ENCODE results near the gene B3GAT2.
A peak's percentile ranks its signal among the peaks of the same experiment; 100 is the strongest.

The B3GAT2 gene

DNA sequence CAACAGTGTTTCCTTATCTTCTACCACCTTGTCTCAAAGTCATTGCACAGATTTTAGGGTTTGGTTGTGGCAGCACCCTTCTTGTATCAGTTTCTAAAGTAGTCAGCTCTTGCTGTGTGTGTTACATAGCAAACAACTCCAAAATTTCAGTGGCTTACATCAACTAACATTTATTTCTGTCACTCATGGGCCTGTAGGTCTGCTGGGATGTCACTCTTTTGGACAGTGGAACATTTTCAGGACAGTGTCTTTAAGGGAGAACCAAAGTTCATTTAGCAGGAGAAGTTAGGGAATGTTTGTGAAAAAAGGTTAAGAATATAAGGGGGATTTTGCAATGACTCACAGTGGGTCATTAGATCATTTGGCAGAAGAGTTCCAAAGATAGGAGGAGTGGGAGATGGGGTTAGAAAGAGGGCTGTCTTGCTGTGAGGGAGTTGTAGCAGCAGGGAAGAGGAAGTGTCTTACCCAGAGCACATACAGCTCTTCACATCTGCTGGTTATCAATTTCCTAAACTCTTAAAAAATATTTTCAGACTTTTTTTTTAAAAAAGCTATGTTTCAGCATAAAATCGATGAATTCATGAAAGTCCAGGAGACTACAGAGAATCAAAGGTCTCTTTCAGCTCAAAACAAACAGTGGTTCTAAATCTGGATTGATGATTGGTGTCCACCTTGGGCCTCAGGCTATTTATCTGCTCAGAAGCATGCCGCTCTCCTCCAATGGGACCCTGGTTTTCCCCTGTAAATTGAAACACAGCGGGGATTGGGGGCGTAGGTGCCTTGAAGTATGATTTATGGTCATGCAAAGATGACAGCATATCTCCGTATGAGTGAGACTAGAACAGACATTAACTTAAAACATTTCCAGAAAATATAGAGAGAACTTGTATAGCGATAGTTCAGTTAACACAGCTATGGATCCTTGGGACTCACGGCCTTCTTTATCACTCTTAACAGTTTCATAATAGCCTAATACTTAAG is 117.3 kb downstream of the B3GAT2 start:
- DNase-seq = peak; percentile 23

DNA sequence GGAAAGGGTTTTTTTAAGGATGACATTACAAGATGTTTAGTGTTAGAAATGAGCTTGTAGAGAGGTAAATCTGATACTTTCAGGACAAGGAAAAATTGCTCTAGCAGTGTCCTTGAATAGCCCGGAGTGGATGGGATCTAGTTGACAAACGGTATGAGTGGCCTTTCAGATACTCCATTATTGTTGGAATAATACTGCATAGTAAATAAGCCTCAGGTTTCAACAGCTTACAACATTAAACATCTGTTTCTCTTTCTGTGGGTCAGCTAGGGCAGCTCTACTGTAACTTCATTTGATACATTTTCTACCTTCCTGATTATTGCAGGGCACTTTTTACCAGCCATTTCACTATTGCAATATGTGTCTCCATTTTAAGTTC is 118.0 kb downstream of the B3GAT2 start:
- no peak for DNase-seq

DNA sequence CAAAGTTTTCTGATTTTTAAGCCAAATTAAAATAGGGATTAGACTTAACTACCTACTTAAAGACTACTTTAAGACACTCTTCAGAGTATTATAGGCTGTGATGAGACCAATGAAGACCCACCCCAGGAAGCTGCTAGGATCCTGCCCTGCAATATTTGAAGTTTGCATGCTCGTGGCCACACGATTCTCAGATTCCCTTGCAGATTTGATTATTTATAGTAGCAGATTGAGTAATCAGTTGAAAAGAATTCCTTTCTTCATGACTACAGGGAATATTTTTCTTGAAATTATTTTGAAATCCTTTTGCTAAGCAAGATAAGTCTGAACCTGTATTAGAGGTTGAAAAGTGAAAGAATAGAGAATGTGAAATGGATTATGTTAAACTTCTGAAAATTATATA is 122.3 kb downstream of the B3GAT2 start:
- no peak for DNase-seq

DNA sequence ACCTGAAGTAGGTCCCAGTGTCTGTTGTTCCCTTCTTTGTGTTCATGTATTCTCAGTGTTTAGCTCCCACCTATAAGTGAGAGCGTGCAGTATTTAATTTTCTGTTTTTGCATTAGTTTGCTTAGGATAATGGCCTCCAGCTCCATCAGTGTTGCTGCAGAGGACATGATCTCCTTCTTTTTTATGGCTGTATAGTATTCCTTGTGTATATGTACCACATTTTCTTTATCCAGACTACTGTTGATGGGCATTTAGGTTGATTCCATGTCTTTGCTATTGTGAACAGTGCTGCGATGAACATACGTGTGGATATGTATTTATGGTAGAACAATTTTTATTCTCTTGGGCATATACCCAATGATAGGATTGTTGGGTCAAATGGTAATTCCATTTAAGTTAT is 125.4 kb downstream of the B3GAT2 start:
- no peak for DNase-seq

DNA sequence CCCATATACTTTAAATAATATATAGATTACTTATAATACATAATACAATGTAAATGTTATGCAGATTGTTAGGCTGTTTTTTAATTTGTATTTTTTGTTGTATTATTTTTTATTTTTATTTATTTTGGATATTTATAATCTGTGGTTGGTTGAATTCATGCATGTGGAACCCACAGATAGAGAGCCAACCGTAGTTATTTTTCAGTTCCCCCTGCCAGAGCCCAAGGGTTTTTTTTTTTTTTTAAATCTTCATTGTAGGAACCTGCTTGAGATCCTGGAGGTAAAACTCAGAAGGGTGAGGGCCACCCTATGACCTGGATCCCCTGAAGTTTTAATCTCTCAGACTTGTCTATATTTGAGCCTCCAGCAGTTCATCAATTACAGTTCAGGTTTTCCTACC is 133.2 kb downstream of the B3GAT2 start:
- DNase-seq = no peak

DNA sequence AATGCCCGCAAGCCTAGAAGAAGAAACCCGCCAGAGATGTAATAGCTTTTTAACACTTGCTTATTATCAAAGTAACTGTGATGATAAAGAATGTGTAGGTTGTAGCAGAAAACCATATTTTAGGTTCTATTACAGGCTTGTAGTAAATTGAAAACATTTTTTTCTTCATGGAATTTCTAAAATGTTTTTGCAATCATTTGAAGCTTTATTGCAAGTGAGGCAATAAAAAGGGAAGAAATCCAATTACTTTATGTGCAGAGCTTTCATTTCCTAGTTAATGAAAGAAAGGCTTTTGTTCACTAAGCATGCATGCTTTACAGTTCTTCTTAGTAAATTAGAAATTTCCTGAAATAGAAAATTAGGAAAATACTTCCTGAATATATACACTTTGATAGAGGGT is 135.1 kb downstream of the B3GAT2 start:
- DNase-seq = no peak

DNA sequence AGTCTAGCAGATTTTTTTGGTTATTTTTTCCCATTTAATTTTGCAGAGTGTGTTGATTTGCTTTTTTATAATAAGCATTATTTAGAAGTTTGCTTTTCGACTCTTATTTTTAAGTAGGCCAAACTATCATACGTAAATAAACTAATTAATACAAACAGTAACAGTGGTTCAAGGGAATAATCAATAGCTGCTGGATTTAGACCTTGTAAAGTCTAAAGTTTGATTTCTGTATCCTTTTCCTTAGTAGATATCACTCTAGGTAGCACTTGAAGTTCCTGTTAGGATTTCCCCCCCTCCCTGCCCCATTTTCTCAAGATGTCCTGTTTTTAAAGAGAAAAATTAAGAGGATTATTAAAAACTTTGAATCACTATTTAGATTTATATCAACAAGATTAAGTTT is 136.1 kb downstream of the B3GAT2 start:
- DNase-seq = no peak

DNA sequence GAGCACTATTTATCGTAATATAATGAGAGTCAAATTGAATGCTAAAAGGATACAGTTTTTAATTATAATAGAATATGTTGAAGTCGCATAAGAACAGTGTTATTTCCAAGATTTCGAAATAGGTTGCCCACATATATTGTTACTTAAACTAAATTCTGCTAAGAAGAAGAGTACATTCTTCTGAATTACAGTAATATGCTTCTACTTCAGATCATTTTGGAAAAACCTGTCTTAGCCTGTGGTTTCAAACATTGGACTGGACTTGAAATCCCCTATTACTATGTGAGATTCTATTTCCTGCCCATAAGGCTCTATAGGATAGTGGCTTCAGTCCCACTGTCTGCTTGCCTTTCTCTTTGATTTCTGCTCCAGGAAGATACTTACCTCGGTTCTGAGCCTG is 137.2 kb downstream of the B3GAT2 start:
- DNase-seq = peak; percentile 45

DNA sequence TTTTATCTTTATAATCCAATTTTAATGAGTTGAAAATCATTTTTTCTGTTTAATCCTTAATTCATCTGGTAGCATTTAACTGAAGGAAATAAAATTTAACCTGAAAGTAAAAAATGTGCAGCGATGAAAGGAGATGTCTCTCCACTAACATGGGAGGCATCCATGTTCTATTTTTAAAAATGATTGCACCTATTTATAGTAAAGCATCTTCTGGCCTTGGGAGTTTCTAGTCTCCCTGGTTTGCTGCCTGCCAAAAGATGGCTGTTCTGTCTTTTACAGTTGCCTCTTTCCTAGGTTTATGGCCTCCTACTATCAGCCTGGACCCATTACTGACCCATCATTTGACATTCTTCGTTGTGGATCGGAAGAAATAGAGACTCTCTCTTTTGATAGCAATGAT is 143.0 kb downstream of the B3GAT2 start:
- DNase-seq = no peak

DNA sequence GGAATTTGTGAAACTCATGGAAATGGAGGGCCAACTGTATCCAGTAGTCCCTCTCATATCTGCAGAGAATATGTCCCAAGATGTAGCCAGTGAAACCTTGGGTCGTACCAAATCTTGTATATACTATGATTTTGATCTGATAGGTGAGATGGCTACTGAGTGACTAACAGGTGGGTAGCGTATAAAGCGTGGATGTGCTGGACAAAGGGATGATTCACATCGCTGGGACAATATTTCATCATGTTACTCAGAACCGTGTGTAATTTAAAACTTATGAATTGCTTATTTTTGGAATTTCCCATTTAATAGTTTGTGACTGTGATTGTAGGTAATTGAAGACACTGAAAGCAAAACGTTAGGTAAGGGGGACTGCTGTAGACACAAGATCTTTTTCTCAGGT is 145.1 kb downstream of the B3GAT2 start:
- no peak for DNase-seq
